Keratinocyte (primary cell): Measurements from ENCODE around the gene GREB1. TPM values are rescaled to one million over a fixed set of nuclear protein-coding genes. Genes with fewer than 3 reads are reported as not detected.

Experiments used
- DNase-seq: peaks from one replicate; pipeline ENCODE4 v3.0.0-alpha.2; 2011; ENCODE audit warnings: low read depth, missing footprints, low spot score
- FAIRE-seq: peaks from 2 replicates; lab custom pipeline; 2011; peaks lifted over from hg19 to GRCh38; lab: Jason Lieb, UNC
- H2AFZ ChIP-seq: 2 replicates; pipeline ENCODE4 v1.6.0; 2012; ENCODE audit warnings: low read length, control low read depth, inconsistent platforms; ENCODE audit not compliant: control insufficient read depth
- H3K27ac ChIP-seq: 2 replicates; pipeline ENCODE4 v1.5.1; 2011; ENCODE audit warnings: low read length; ENCODE audit not compliant: control insufficient read depth, insufficient read depth
- H3K27me3 ChIP-seq: 3 replicates; pipeline ENCODE4 v1.6.0; 2011; ENCODE audit warnings: low read length; ENCODE audit not compliant: control insufficient read depth, insufficient read depth; ENCODE audit errors: extremely low read depth
- H3K36me3 ChIP-seq, 2 experiments: 2 replicates in 1 of 2; 3 replicates in 1 of 2; pipeline ENCODE4 v1.5.1; 2011; ENCODE audit warnings: low read length in 2 of 2, mild to moderate bottlenecking in 1 of 2; ENCODE audit not compliant: control insufficient read depth in 2 of 2, insufficient read depth in 2 of 2; ENCODE audit errors: extremely low read depth in 1 of 2
- H3K4me1 ChIP-seq: 3 replicates; pipeline ENCODE4 v1.5.1; 2011; ENCODE audit warnings: low read length; ENCODE audit not compliant: control insufficient read depth, insufficient read depth; ENCODE audit errors: extremely low read depth
- H3K4me2 ChIP-seq: 3 replicates; pipeline ENCODE4 v1.6.0; 2011; ENCODE audit warnings: low read depth, low read length; ENCODE audit not compliant: control insufficient read depth, insufficient read depth; ENCODE audit errors: extremely low read depth
- H3K4me3 ChIP-seq, 3 experiments: fragments of 200-600 bp in 1 of 3; sonication (generic) in 1 of 3; 2 replicates in 2 of 3; 3 replicates in 1 of 3; pipeline ENCODE4 v1.5.1; 2011 to 2016; ENCODE audit warnings: low read length in 3 of 3, mild to moderate bottlenecking in 3 of 3, control low read depth in 2 of 3, inconsistent platforms in 1 of 3, low read depth in 1 of 3, mixed read lengths in 1 of 3, mixed run types in 1 of 3, moderate library complexity in 1 of 3; ENCODE audit not compliant: control insufficient read depth in 2 of 3, insufficient read depth in 2 of 3; ENCODE audit errors: extremely low read depth in 1 of 3
- H3K79me2 ChIP-seq: 2 replicates; pipeline ENCODE4 v1.6.0; 2012; ENCODE audit warnings: low read length; ENCODE audit not compliant: control insufficient read depth, insufficient read depth
- H3K9ac ChIP-seq: 3 replicates; pipeline ENCODE4 v1.6.0; 2011; ENCODE audit warnings: low read length; ENCODE audit not compliant: control insufficient read depth, insufficient read depth; ENCODE audit errors: extremely low read depth
- H3K9me1 ChIP-seq: 3 replicates; pipeline ENCODE4 v1.6.0; 2011; ENCODE audit warnings: low read length; ENCODE audit not compliant: control insufficient read depth, insufficient read depth; ENCODE audit errors: extremely low read depth
- H3K9me3 ChIP-seq: 2 replicates; pipeline ENCODE4 v1.5.1; 2012; ENCODE audit warnings: low read depth, low read length; ENCODE audit not compliant: control insufficient read depth
- H4K20me1 ChIP-seq: 3 replicates; pipeline ENCODE4 v1.6.0; 2011; ENCODE audit warnings: low read length; ENCODE audit not compliant: control insufficient read depth, insufficient read depth; ENCODE audit errors: extremely low read depth
- CTCF ChIP-seq, 3 experiments: IDR thresholded peaks in 1 of 3; conservative IDR thresholded peaks in 1 of 3; optimal IDR thresholded peaks in 1 of 3; 2 replicates in 2 of 3; 3 replicates in 1 of 3; pipeline versions ENCODE3 to v1.5.1; 2011; ENCODE audit warnings: low read length in 3 of 3, mild to moderate bottlenecking in 3 of 3, moderate library complexity in 2 of 3, control low read depth in 1 of 3, inconsistent platforms in 1 of 3; ENCODE audit not compliant: insufficient read depth in 2 of 3; ENCODE audit errors: extremely low read depth in 1 of 3
- EZH2 ChIP-seq: IDR thresholded peaks from one replicate; pipeline ENCODE4 v1.6.1; 2012; ENCODE audit warnings: inconsistent platforms, mild to moderate bottlenecking, low read length, moderate library complexity
- dilution Hi-C: fragments of 300-500 bp; cut with MboI; formaldehyde crosslinking; loops from one replicate; pipeline ENCODE4 v1.7.0; 2020; ENCODE audit warnings: low sequenced_read_pairs; ENCODE audit not compliant: extremely low pct_ligation_motif_present
- polyA plus RNA-seq, 5 experiments: library from polyadenylated mRNA; depleted of rRNA in 3 of 5; stranded (reverse) in 3 of 5; stranded (forward) in 1 of 5; unstranded in 1 of 5; fragments of >200 nt; gene quantifications; 1 replicate in 1 of 5; 2 replicates in 3 of 5; 3 replicates in 1 of 5; pipeline versions ENCODE4 v1.2.1 to v1.2.3, GENCODE V29; 2011 to 2012; ENCODE audit warnings: missing spikeins in 2 of 5, low read depth in 1 of 5, low replicate concordance in 1 of 5

GREB1 gene
- polyA plus RNA-seq, 1 donor (not counting 4 experiments of a cell fraction or from before 2014, with no cell fraction given), result 0.13 TPM

- Histone ChIP-seq H3K27ac (no peak within 1 kb of the TSS), H2AFZ (no peak within 1 kb of the TSS), H3K4me2 (peak within 1 kb of the TSS; percentile 28), H3K9ac (no peak within 1 kb of the TSS), H3K27me3 (peaks cover 35% of the 10 kb centered on the region), H3K36me3 (no peaks in the 10 kb centered on the region), H3K9me1 (no peaks in the 10 kb centered on the region), H3K9me3 (no peaks in the 10 kb centered on the region), H3K79me2 (no peaks in the 10 kb centered on the region), H3K4me3 (no peak within 1 kb of the TSS), H4K20me1 (peaks cover 2% of the 10 kb centered on the region), H3K4me1 (no peaks in the 10 kb centered on the region)
- TF ChIP-seq CTCF (optimal IDR thresholded peaks at IDR 0.05 in 1 of 3, IDR thresholded peaks at IDR 0.05 in 1 of 3, conservative IDR thresholded peaks at IDR 0.05 in 1 of 3; ENCODE audit: extremely low read depth in 1 of 3, insufficient read depth in 2 of 3, low read length in 3 of 3) (peak in 1 of 3 experiments; percentile 36), EZH2 (no peak)
- DNase-seq (no peak), FAIRE-seq (no peak)
- dilution Hi-C loops, result no loop called here
Measured at GRCh38 chr2:11669454-11670291, 135.8 kb downstream of the GREB1 start, which contains the start of gene NTSR2. Gene NTSR2, minus strand, starts transcription at chr2:11670195. Its CDS starts 66 bp downstream, at chr2:11670129.

- H3K9ac ChIP-seq, result no peak overlapping the region
- no peaks in the 10 kb centered on the region for H3K9me1 ChIP-seq
- DNase-seq (no peak), FAIRE-seq (no peak)
- no peaks in the 10 kb centered on the region for H3K4me1 ChIP-seq
- H3K4me2 ChIP-seq, result no peak overlapping the region
- H2AFZ ChIP-seq, result no peak overlapping the region
- no peak overlapping the region for H3K4me3 ChIP-seq
- no peak overlapping the region for H3K27ac ChIP-seq
- TF ChIP-seq EZH2 (no peak), CTCF (optimal IDR thresholded peaks at IDR 0.05 in 1 of 3, IDR thresholded peaks at IDR 0.05 in 1 of 3, conservative IDR thresholded peaks at IDR 0.05 in 1 of 3; ENCODE audit: extremely low read depth in 1 of 3, insufficient read depth in 2 of 3, low read length in 3 of 3) (no peak)
- H3K27me3 ChIP-seq, result peaks cover 59% of the 10 kb centered on the region
- no peaks in the 10 kb centered on the region for H3K9me3 ChIP-seq
- no peaks in the 10 kb centered on the region for H3K79me2 ChIP-seq
- no peaks in the 10 kb centered on the region for H4K20me1 ChIP-seq
- dilution Hi-C loops, result no loop called here
- no peaks in the 10 kb centered on the region for H3K36me3 ChIP-seq
Measured at GRCh38 chr2:11672407-11672806, 138.6 kb downstream of the GREB1 start.
